GM12878 (cell line): ENCODE data around the gene LIF. TPM values are rescaled to one million over a fixed set of nuclear protein-coding genes. Genes with fewer than 3 reads are reported as not detected.

Experiments used
- ATAC-seq: fragments of 200-7000 bp; cut with Tn5 transposase; 3 replicates; pipeline ENCODE4 v1.9.1; 2020; ENCODE audit warnings: mild to moderate bottlenecking, moderate library complexity
- BruUV-seq: library from RNA; stranded (reverse); fragments of 400-500 nt; replicated peaks from 2 replicates; lab custom pipeline; 2021; lab: Mats Ljungman, UMichigan
- CTCF ChIA-PET: fragments of 300-600 bp; sonication (Branson Sonifier 250); formaldehyde crosslinking; extraction: SDS; loops from one replicate; lab custom pipeline; 2021; ENCODE audit warnings: inconsistent platforms; lab: Yijun Ruan, JAX
- POLR2A ChIA-PET: fragments of 350-600 bp; formaldehyde crosslinking; extraction: SDS; loops from one replicate; lab custom pipeline; 2021; ENCODE audit warnings: inconsistent platforms; lab: Charles Lee
- RAD21 ChIA-PET: fragments of 300-600 bp; sonication (Branson Sonifier 250); formaldehyde crosslinking; loops from one replicate; lab custom pipeline; 2023; ENCODE audit warnings: antibody characterized with exemption; ENCODE audit not compliant: unreplicated experiment; lab: Charles Lee
- SMC1A ChIA-PET: fragments of 300-600 bp; sonication (Branson Sonifier 250); formaldehyde crosslinking; loops from one replicate; lab custom pipeline; 2023; ENCODE audit not compliant: unreplicated experiment, uncharacterized antibody; lab: Charles Lee
- DNase-seq: peaks from one replicate; pipeline ENCODE4 v3.0.0-alpha.2; 2011; ENCODE audit warnings: low read depth, low spot score
- FAIRE-seq: peaks from 3 replicates; lab custom pipeline; 2011; peaks lifted over from hg19 to GRCh38; lab: Jason Lieb, UNC
- H2AFZ ChIP-seq: 2 replicates; pipeline ENCODE4 v1.6.0; 2011; ENCODE audit warnings: low read depth, low read length, control low read depth; ENCODE audit not compliant: control insufficient read depth
- H3K27ac ChIP-seq: 2 replicates; pipeline ENCODE4 v1.5.1; 2011; ENCODE audit warnings: control low read depth; ENCODE audit not compliant: control insufficient read depth, insufficient read depth
- H3K27me3 ChIP-seq, 2 experiments: replicated peaks in 1 of 2; 2 replicates each; pipeline versions ENCODE4 v1.6.0 to v1.6.1; 2011; ENCODE audit warnings: low read length in 1 of 2; ENCODE audit not compliant: control insufficient read depth in 2 of 2, insufficient read depth in 2 of 2
- H3K36me3 ChIP-seq, 2 experiments: 2 replicates each; pipeline ENCODE4 v1.5.1; 2011; ENCODE audit warnings: low read length in 1 of 2; ENCODE audit not compliant: control insufficient read depth in 2 of 2, insufficient read depth in 2 of 2
- H3K4me1 ChIP-seq: 2 replicates; pipeline ENCODE4 v1.6.1; 2011; ENCODE audit warnings: mild to moderate bottlenecking, low read length, moderate library complexity, mixed read lengths; ENCODE audit not compliant: control insufficient read depth, insufficient read depth
- H3K4me2 ChIP-seq: 2 replicates; pipeline ENCODE4 v1.6.0; 2011; ENCODE audit warnings: control low read depth; ENCODE audit not compliant: control insufficient read depth, insufficient read depth
- H3K4me3 ChIP-seq: fragments of 200-600 bp; sonication (generic); 2 replicates; pipeline ENCODE4 v1.5.1; 2016
- H3K79me2 ChIP-seq: 2 replicates; pipeline ENCODE4 v1.6.0; 2011; ENCODE audit warnings: low read length; ENCODE audit not compliant: control insufficient read depth, insufficient read depth
- H3K9ac ChIP-seq: 2 replicates; pipeline ENCODE4 v1.8.0; 2011; ENCODE audit warnings: low read length, control low read depth, mixed read lengths; ENCODE audit not compliant: control insufficient read depth, insufficient read depth
- H3K9me3 ChIP-seq: replicated peaks from 3 replicates; pipeline ENCODE4 v1.5.1; 2011; ENCODE audit warnings: mild to moderate bottlenecking, low read length; ENCODE audit not compliant: control insufficient read depth, insufficient read depth
- H4K20me1 ChIP-seq: 2 replicates; pipeline ENCODE4 v1.6.0; 2011; ENCODE audit not compliant: control insufficient read depth, insufficient read depth
- ATF3 ChIP-seq: IDR thresholded peaks from 2 replicates; pipeline ENCODE4 v1.6.1; 2011; ENCODE audit warnings: low read depth, mild to moderate bottlenecking, low read length, moderate library complexity, borderline replicate concordance; ENCODE audit errors: extremely low read depth
- CHD2 ChIP-seq: IDR thresholded peaks from 2 replicates; pipeline ENCODE4 v1.6.1; 2011; ENCODE audit warnings: low read depth, low read length, improper control_type of control experiment, borderline replicate concordance
- E4F1 ChIP-seq: fragments of 450-650 bp; IDR thresholded peaks from 2 replicates; pipeline ENCODE4 v1.6.1; 2018; ENCODE audit warnings: borderline replicate concordance, mild to moderate bottlenecking; ENCODE audit not compliant: partially characterized antibody
- EP300 ChIP-seq, 2 experiments: fragments of 150-350 bp in 1 of 2; IDR thresholded peaks; 2 replicates each; pipeline ENCODE4 v1.6.1; 2011 to 2012; ENCODE audit warnings: low read depth in 2 of 2, low read length in 2 of 2, borderline replicate concordance in 1 of 2, improper control_type of control experiment in 1 of 2, inconsistent platforms in 1 of 2; ENCODE audit not compliant: control insufficient read depth in 1 of 2
- ESRRA ChIP-seq: IDR thresholded peaks from 2 replicates; pipeline ENCODE4 v1.6.1; 2012; ENCODE audit warnings: mild to moderate bottlenecking, low read length, improper control_type of control experiment
- HDAC6 ChIP-seq: fragments of 200-600 bp; sonication (generic); IDR thresholded peaks from one replicate; pipeline ENCODE4 v1.8.0; 2017; ENCODE audit warnings: antibody characterized with exemption; ENCODE audit not compliant: unreplicated experiment
- HDGF ChIP-seq: fragments of 450-650 bp; IDR thresholded peaks from 2 replicates; pipeline ENCODE4 v1.6.1; 2016; ENCODE audit warnings: antibody characterized with exemption
- PRDM15 ChIP-seq: fragments of 450-650 bp; formaldehyde crosslinking; IDR thresholded peaks from 2 replicates; pipeline ENCODE4 v1.4.0; 2020; ENCODE audit warnings: mild to moderate bottlenecking, moderate library complexity
- TCF3 ChIP-seq: IDR thresholded peaks from 2 replicates; pipeline ENCODE4 v1.6.1; 2012; ENCODE audit warnings: low read depth, mild to moderate bottlenecking, low read length, borderline replicate concordance; ENCODE audit not compliant: insufficient read depth
- WRNIP1 ChIP-seq: IDR thresholded peaks from 2 replicates; pipeline ENCODE4 v1.6.1; 2011; ENCODE audit warnings: low read depth, low read length, improper control_type of control experiment, borderline replicate concordance
- ZNF207 ChIP-seq: fragments of 450-650 bp; IDR thresholded peaks from 2 replicates; pipeline ENCODE4 v1.6.1; 2014; ENCODE audit warnings: antibody characterized with exemption, mild to moderate bottlenecking, borderline replicate concordance
- ZNF274 ChIP-seq: IDR thresholded peaks from one replicate; pipeline ENCODE4 v1.8.0; 2011; ENCODE audit not compliant: insufficient read length, insufficient read depth
- ZNF622 ChIP-seq: fragments of 450-650 bp; IDR thresholded peaks from 2 replicates; pipeline ENCODE4 v1.6.1; 2017; ENCODE audit warnings: mild to moderate bottlenecking, inconsistent platforms
- ZNF687 ChIP-seq: fragments of 450-650 bp; IDR thresholded peaks from 2 replicates; pipeline ENCODE4 v1.6.1; 2017; ENCODE audit warnings: mild to moderate bottlenecking, moderate library complexity
- WGBS: methylation state at CpG from one replicate; pipeline ENCODE4 v1.1.6; 2016; ENCODE audit warnings: low lambda C conversion rate; ENCODE audit not compliant: insufficient replicate concordance, insufficient coverage; ENCODE audit errors: missing lambda C conversion rate; 5-methylcytosine and 5-hydroxymethylcytosine counted together
- in situ Hi-C: fragments of 300-500 bp; cut with MboI; formaldehyde crosslinking; loops from 9 replicates; pipeline ENCODE4 v1.14.3; 2018; ENCODE audit warnings: mixed read lengths
- intact Hi-C: fragments of 100-400 bp; cut with micrococcal nuclease; formaldehyde crosslinking; loops from one replicate; pipeline ENCODE4 v1.14.2; 2022; ENCODE audit not compliant: unreplicated experiment
- polyA plus RNA-seq, 11 experiments: library from polyadenylated mRNA; depleted of rRNA in 4 of 11; unstranded in 6 of 11; stranded (reverse) in 5 of 11; fragments of >200 nt; fragmentation: Nextera tagmentation in 4 of 11; fragmentation: Illumina TruSeq in 1 of 11; extraction: Ambion mirVana in 4 of 11; extraction: Trizol in 1 of 11; gene quantifications; 1 replicate in 1 of 11; 2 replicates in 10 of 11; pipeline versions ENCODE4 v1.2.1 to v1.2.3, GENCODE V29; 2011 to 2016; ENCODE audit warnings: inconsistent platforms in 2 of 11, missing spikeins in 2 of 11, low read depth in 1 of 11
- total RNA-seq, 4 experiments: library from RNA; depleted of rRNA in 3 of 4; stranded (reverse); fragments of >200 nt in 3 of 4; fragmentation: Illumina TruSeq in 1 of 4; extraction: Trizol in 1 of 4; gene quantifications; 2 replicates each; pipeline versions ENCODE4 v1.2.1 to v1.2.3, GENCODE V29; 2013 to 2021

Gene LIF
- total and polyA plus RNA-seq, 10 of the 15 experiments (the other 5 are each of a cell fraction or from before 2014, with no cell fraction given), result 0.05 to 3.4 (median 0.97) TPM

- intact Hi-C loops (no loop called here), in situ Hi-C loops (no loop called here)
- SMC1A ChIA-PET, result no interaction called here
- RAD21 ChIA-PET, result interaction anchor here (0.8 kb wide), 1 partner anchor 149 kb away, joined by 3 read pairs; no protein-coding TSS in a partner anchor
- no peaks in the 10 kb centered on the region for H3K36me3 ChIP-seq
- DNase-seq (no peak), FAIRE-seq (no peak), ATAC-seq (no peak)
- CTCF ChIA-PET, result no interaction called here
- H3K9me3 ChIP-seq, result no peaks in the 10 kb centered on the region
- no TSS peak for BruUV-seq
- no peak overlapping the region for H3K27ac ChIP-seq
- H3K4me1 ChIP-seq, result peaks cover 4% of the 10 kb centered on the region
- H2AFZ ChIP-seq, result no peak overlapping the region
- no peaks in the 10 kb centered on the region for H3K79me2 ChIP-seq
- H4K20me1 ChIP-seq, result no peaks in the 10 kb centered on the region
- POLR2A ChIA-PET, result no interaction called here
- H3K9ac ChIP-seq, result no peak overlapping the region
- 16% methylated on average over 6 of the region's 12 CpGs for WGBS
- no peak overlapping the region for H3K4me3 ChIP-seq
- no peak overlapping the region for H3K4me2 ChIP-seq
- H3K27me3 ChIP-seq, result peaks cover 3 to 4% of the 10 kb centered on the region in 2 experiments; a peak in 2 of 4 replicates
- TF ChIP-seq ZNF687 (no peak), TCF3 (no peak), HDGF (no peak), HDAC6 (no peak), ATF3 (no peak), ZNF207 (no peak), ZNF622 (no peak), ESRRA (no peak), EP300 (IDR thresholded peaks at IDR 0.05; ENCODE audit: borderline replicate concordance in 1 of 2, control insufficient read depth in 1 of 2, low read depth in 2 of 2, low read length in 2 of 2) (no peak), ZNF274 (no peak), PRDM15 (CRISPR knock-in tag) (no peak), E4F1 (no peak), CHD2 (no peak), WRNIP1 (no peak)
Observed at GRCh38 chr22:30247974-30248373, 1.4 kb upstream of the LIF start.
